VCaP (cell line): ENCODE data around the gene PNMA3.
"Not testable (repeated sequence)": the region's sequence is repeated elsewhere in the genome, so short reads cannot be mapped to it uniquely, and the experiment has no call there.

Source experiments
- H3K27ac ChIP-seq: fragments of 450-650 bp; 2 replicates; pipeline ENCODE4 v1.5.1; 2017
- TF ChIP-seq, protein P1 (sequence below): fragments of 450-650 bp; conservative IDR thresholded peaks from 2 replicates; pipeline ENCODE4 v1.5.1; 2017; ENCODE audit warnings: mild to moderate bottlenecking, moderate library complexity

The PNMA3 gene

DNA sequence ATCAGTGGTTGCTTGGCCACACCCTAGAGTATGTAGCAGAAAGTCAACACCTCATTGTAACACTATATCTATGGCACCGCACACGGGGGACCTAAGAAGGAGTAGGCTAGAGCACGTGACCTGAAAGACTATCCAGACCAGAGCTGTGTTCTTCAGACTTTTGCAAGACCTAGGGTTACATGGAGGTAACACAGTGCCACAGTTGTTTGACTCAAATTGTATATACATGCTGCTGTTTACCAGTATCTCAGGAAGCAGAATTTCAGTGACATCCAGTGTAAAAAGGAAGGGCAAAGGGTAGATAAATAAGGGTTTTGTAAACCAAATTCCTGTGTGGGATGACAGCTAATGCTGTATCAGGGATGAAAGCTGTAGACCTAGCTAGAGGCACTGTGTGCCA is 46.1 kb downstream of the PNMA3 start:
- no peak overlapping the region for H3K27ac ChIP-seq
- TF ChIP-seq, protein P1, sequence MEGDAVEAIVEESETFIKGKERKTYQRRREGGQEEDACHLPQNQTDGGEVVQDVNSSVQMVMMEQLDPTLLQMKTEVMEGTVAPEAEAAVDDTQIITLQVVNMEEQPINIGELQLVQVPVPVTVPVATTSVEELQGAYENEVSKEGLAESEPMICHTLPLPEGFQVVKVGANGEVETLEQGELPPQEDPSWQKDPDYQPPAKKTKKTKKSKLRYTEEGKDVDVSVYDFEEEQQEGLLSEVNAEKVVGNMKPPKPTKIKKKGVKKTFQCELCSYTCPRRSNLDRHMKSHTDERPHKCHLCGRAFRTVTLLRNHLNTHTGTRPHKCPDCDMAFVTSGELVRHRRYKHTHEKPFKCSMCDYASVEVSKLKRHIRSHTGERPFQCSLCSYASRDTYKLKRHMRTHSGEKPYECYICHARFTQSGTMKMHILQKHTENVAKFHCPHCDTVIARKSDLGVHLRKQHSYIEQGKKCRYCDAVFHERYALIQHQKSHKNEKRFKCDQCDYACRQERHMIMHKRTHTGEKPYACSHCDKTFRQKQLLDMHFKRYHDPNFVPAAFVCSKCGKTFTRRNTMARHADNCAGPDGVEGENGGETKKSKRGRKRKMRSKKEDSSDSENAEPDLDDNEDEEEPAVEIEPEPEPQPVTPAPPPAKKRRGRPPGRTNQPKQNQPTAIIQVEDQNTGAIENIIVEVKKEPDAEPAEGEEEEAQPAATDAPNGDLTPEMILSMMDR, result no peak

DNA sequence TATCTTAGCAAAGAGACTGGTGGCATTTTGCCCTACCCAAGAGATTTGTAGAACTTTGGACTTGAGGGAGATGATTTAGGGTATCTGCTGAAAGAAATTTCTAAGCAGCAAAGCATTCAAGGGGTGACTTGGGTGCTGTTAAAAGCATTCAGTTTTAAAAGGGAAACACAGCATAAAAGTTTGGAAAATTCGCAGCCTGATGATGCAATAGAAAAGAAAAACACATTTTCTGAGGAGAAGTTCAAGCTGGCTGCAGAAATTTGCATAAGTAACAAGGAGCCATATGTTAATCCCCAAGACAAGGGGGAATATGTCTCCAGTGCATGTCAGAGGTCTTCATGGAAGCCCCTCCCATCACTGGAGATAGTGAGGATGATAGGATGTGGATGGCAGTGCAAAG is 48.7 kb downstream of the PNMA3 start:
- not testable (repeated sequence) for H3K27ac ChIP-seq

- not testable (repeated sequence) for H3K27ac ChIP-seq
Measured at GRCh38 chrX:153106092-153106801, 50.0 kb downstream of the PNMA3 start.
